Measurements from ENCODE around the gene CCDC197. TPM values are rescaled to one million over a fixed set of nuclear protein-coding genes. Genes with fewer than 3 reads are reported as not detected.
A peak's percentile ranks its signal among the peaks of the same experiment; 100 is the strongest.

The CCDC197 gene
- total RNA-seq, 2 experiments from 2014 or later = 0.25 TPM; not detected in 1

- Mint-ChIP-seq H3K4me1 (peaks cover 59% of the 10 kb centered on the region), H3K36me3 (peaks cover 16% of the 10 kb centered on the region), H3K9me3 (no peaks in the 10 kb centered on the region), H3K27me3 (no peaks in the 10 kb centered on the region), H3K4me3 (no peak overlapping the region), H3K27ac (peak overlapping the region; percentile 54)
- DNase-seq = no peak
- no peak for ATAC-seq (ENCODE audit: low read depth)
- POLR2A ChIA-PET = interaction anchor here (2.7 to 9.9 kb wide), 2 partner anchors 8 to 9 kb away, joined by 9 to 190 read pairs; partner anchors contain the start of gene ASB2
These were observed 32.8 kb upstream of the CCDC197 start for GRCh38 chr14:93964281-93964680.

GRCh38 chr14:93964820-93965286, 32.2 kb upstream of the CCDC197 start:
- POLR2A ChIA-PET = interaction anchor here (1.3 to 2.7 kb wide), 2 partner anchors 10 to 25 kb away, joined by 4 to 9 read pairs; no protein-coding TSS in a partner anchor
- ATAC-seq (ENCODE audit: low read depth) (no peak), DNase-seq (no peak)
- H3K4me3 Mint-ChIP-seq = peak overlapping the region; percentile 2
- no peaks in the 10 kb centered on the region for H3K9me3 Mint-ChIP-seq
- H3K27ac Mint-ChIP-seq = peak overlapping the region; percentile 28
- peaks cover 16% of the 10 kb centered on the region for H3K36me3 Mint-ChIP-seq
- H3K4me1 Mint-ChIP-seq = peaks cover 54% of the 10 kb centered on the region
- H3K27me3 Mint-ChIP-seq = no peaks in the 10 kb centered on the region

GRCh38 chr14:93965287-93965821, 31.7 kb upstream of the CCDC197 start:
- no peak for DNase-seq
- H3K27me3 Mint-ChIP-seq = no peaks in the 10 kb centered on the region
- ATAC-seq (ENCODE audit: low read depth) = no peak
- H3K36me3 Mint-ChIP-seq = peaks cover 16% of the 10 kb centered on the region
- POLR2A ChIA-PET = interaction anchor here (1.3 to 2.7 kb wide), 2 partner anchors 10 to 26 kb away, joined by 4 to 9 read pairs; no protein-coding TSS in a partner anchor
- H3K27ac Mint-ChIP-seq = no peak overlapping the region
- H3K4me1 Mint-ChIP-seq = peaks cover 54% of the 10 kb centered on the region
- H3K9me3 Mint-ChIP-seq = no peaks in the 10 kb centered on the region
- no peak overlapping the region for H3K4me3 Mint-ChIP-seq

- Mint-ChIP-seq H3K36me3 (peaks cover 16% of the 10 kb centered on the region), H3K27me3 (no peaks in the 10 kb centered on the region), H3K4me1 (peaks cover 56% of the 10 kb centered on the region), H3K9me3 (no peaks in the 10 kb centered on the region), H3K27ac (no peak overlapping the region), H3K4me3 (no peak overlapping the region)
- POLR2A ChIA-PET = interaction anchor here (1.3 kb wide), 1 partner anchor 26 kb away, joined by 4 read pairs; no protein-coding TSS in a partner anchor
- no peak for DNase-seq
- no peak for ATAC-seq (ENCODE audit: low read depth)
These were observed 31.1 kb upstream of the CCDC197 start for GRCh38 chr14:93965946-93966474.

- ATAC-seq (ENCODE audit: low read depth) (no peak), DNase-seq (no peak)
- H3K4me1 Mint-ChIP-seq = peaks cover 57% of the 10 kb centered on the region
- H3K27ac Mint-ChIP-seq = no peak overlapping the region
- no peaks in the 10 kb centered on the region for H3K9me3 Mint-ChIP-seq
- H3K4me3 Mint-ChIP-seq = no peak overlapping the region
- no peaks in the 10 kb centered on the region for H3K27me3 Mint-ChIP-seq
- peaks cover 14% of the 10 kb centered on the region for H3K36me3 Mint-ChIP-seq
- POLR2A ChIA-PET = interaction anchor here (0.9 to 12.4 kb wide), 3 partner anchors 9 to 28 kb away, joined by 3 to 190 read pairs (median 4); no protein-coding TSS in a partner anchor
These were observed 29.4 kb upstream of the CCDC197 start for GRCh38 chr14:93967637-93968250.

- DNase-seq = no peak
- no peak overlapping the region for H3K4me3 Mint-ChIP-seq
- H3K27ac Mint-ChIP-seq = peak overlapping the region; percentile 69
These were observed 27.8 kb upstream of the CCDC197 start for GRCh38 chr14:93969082-93969828.

GRCh38 chr14:93970585-93970964, 26.5 kb upstream of the CCDC197 start:
- Mint-ChIP-seq H3K4me3 (peak overlapping the region; percentile 93), H3K27ac (peak overlapping the region; percentile 99), H3K9me3 (no peaks in the 10 kb centered on the region), H3K27me3 (no peaks in the 10 kb centered on the region), H3K36me3 (peaks cover 8% of the 10 kb centered on the region), H3K4me1 (peaks cover 53% of the 10 kb centered on the region)
- POLR2A ChIA-PET = interaction anchor here (0.7 to 12.4 kb wide), 11 partner anchors 11 to 37 kb away, joined by 3 to 190 read pairs (median 5); no protein-coding TSS in a partner anchor
- DNase-seq (peak; percentile 61), ATAC-seq (ENCODE audit: low read depth) (peak; percentile 76)

More at GRCh38 chr14:93969082-93969828, 27.8 kb upstream of the CCDC197 start:
- peaks cover 53% of the 10 kb centered on the region for H3K4me1 Mint-ChIP-seq
- POLR2A ChIA-PET = interaction anchor here (1.4 to 12.4 kb wide), 5 partner anchors 10 to 38 kb away, joined by 3 to 190 read pairs (median 6); no protein-coding TSS in a partner anchor
- no peaks in the 10 kb centered on the region for H3K27me3 Mint-ChIP-seq
- no peaks in the 10 kb centered on the region for H3K9me3 Mint-ChIP-seq
- peaks cover 14% of the 10 kb centered on the region for H3K36me3 Mint-ChIP-seq
- ATAC-seq (ENCODE audit: low read depth) = no peak

- Mint-ChIP-seq H3K36me3 (peaks cover 10% of the 10 kb centered on the region), H3K4me3 (peak overlapping the region; percentile 93), H3K9me3 (no peaks in the 10 kb centered on the region), H3K4me1 (peaks cover 57% of the 10 kb centered on the region), H3K27me3 (no peaks in the 10 kb centered on the region), H3K27ac (peak overlapping the region; percentile 99)
- POLR2A ChIA-PET = interaction anchor here (1.1 to 12.4 kb wide), 8 partner anchors 12 to 36 kb away, joined by 3 to 190 read pairs (median 6); no protein-coding TSS in a partner anchor
- DNase-seq (peak; percentile 78), ATAC-seq (ENCODE audit: low read depth) (peak; percentile 83)
These were observed 26.0 kb upstream of the CCDC197 start for GRCh38 chr14:93970965-93971634.

- Mint-ChIP-seq H3K36me3 (peaks cover 13% of the 10 kb centered on the region), H3K27ac (peak overlapping the region; percentile 99), H3K4me3 (peak overlapping the region; percentile 93), H3K4me1 (peaks cover 59% of the 10 kb centered on the region), H3K9me3 (peaks cover 2% of the 10 kb centered on the region), H3K27me3 (no peaks in the 10 kb centered on the region)
- ATAC-seq (ENCODE audit: low read depth) = no peak
- no peak for DNase-seq
- POLR2A ChIA-PET = interaction anchor here (1.8 to 12.4 kb wide), 4 partner anchors 12 to 35 kb away, joined by 6 to 190 read pairs (median 30); no protein-coding TSS in a partner anchor
These were observed 25.5 kb upstream of the CCDC197 start for GRCh38 chr14:93971635-93972027.

- ATAC-seq (ENCODE audit: low read depth) (no peak), DNase-seq (no peak)
- H3K36me3 Mint-ChIP-seq = peaks cover 20% of the 10 kb centered on the region
- H3K4me3 Mint-ChIP-seq = no peak overlapping the region
- peaks cover 65% of the 10 kb centered on the region for H3K4me1 Mint-ChIP-seq
- peak overlapping the region; percentile 79 for H3K27ac Mint-ChIP-seq
- POLR2A ChIA-PET = interaction anchor here (4.8 to 12.4 kb wide), 2 partner anchors 13 to 33 kb away, joined by 54 to 190 read pairs; no protein-coding TSS in a partner anchor
- peaks cover 5% of the 10 kb centered on the region for H3K9me3 Mint-ChIP-seq
- no peaks in the 10 kb centered on the region for H3K27me3 Mint-ChIP-seq
These were observed 24.4 kb upstream of the CCDC197 start for GRCh38 chr14:93972618-93973205.

- Mint-ChIP-seq H3K36me3 (peaks cover 25% of the 10 kb centered on the region), H3K9me3 (peaks cover 5% of the 10 kb centered on the region), H3K4me1 (peaks cover 74% of the 10 kb centered on the region), H3K27ac (no peak overlapping the region), H3K27me3 (no peaks in the 10 kb centered on the region), H3K4me3 (no peak overlapping the region)
- POLR2A ChIA-PET = interaction anchor here (4.8 to 12.4 kb wide), 2 partner anchors 14 to 34 kb away, joined by 54 to 190 read pairs; no protein-coding TSS in a partner anchor
- ATAC-seq (ENCODE audit: low read depth) (no peak), DNase-seq (no peak)
These were observed 23.5 kb upstream of the CCDC197 start for GRCh38 chr14:93973607-93974006.

- peak overlapping the region; percentile 19 for H3K27ac Mint-ChIP-seq
- H3K4me3 Mint-ChIP-seq = peak overlapping the region; percentile 6
- POLR2A ChIA-PET = interaction anchor here (12.4 kb wide), 1 partner anchor 15 kb away, joined by 190 read pairs; no protein-coding TSS in a partner anchor
- peaks cover 5% of the 10 kb centered on the region for H3K9me3 Mint-ChIP-seq
- no peak for ATAC-seq (ENCODE audit: low read depth)
- no peak for DNase-seq
- H3K36me3 Mint-ChIP-seq = peaks cover 22% of the 10 kb centered on the region
- H3K4me1 Mint-ChIP-seq = peaks cover 77% of the 10 kb centered on the region
- no peaks in the 10 kb centered on the region for H3K27me3 Mint-ChIP-seq
These were observed 22.8 kb upstream of the CCDC197 start for GRCh38 chr14:93974299-93974698.
